Progenitor cell of endocrine pancreas (in vitro differentiated cells): Measurements from ENCODE around the gene TRHDE. TPM values are rescaled to one million over a fixed set of nuclear protein-coding genes. Genes with fewer than 3 reads are reported as not detected.

ENCODE experiments used
- DNase-seq: peaks from one replicate; pipeline ENCODE4 v3.0.0; 2021; ENCODE audit warnings: low spot score; ENCODE audit not compliant: unreplicated experiment
- H3K27ac Mint-ChIP-seq: 2 replicates; pipeline ENCODE4 v1.8.0; 2021; ENCODE audit warnings: mild to moderate bottlenecking, moderate library complexity, mixed read lengths
- H3K27me3 Mint-ChIP-seq: 2 replicates; pipeline ENCODE4 v1.8.0; 2021; ENCODE audit warnings: mixed read lengths
- H3K36me3 Mint-ChIP-seq: 2 replicates; pipeline ENCODE4 v1.8.0; 2022; ENCODE audit warnings: mixed read lengths; ENCODE audit not compliant: insufficient read depth
- H3K4me1 Mint-ChIP-seq: 2 replicates; pipeline ENCODE4 v1.8.0; 2021; ENCODE audit warnings: low read depth, mixed read lengths
- H3K4me3 Mint-ChIP-seq: 2 replicates; pipeline ENCODE4 v1.8.0; 2021; ENCODE audit warnings: low read depth, mild to moderate bottlenecking, moderate library complexity, mixed read lengths
- H3K9me3 Mint-ChIP-seq: 2 replicates; pipeline ENCODE4 v1.8.0; 2021; ENCODE audit warnings: low read depth, mixed read lengths
- CTCF ChIP-seq: fragments of 200-600 bp; sonication (generic); IDR thresholded peaks from one replicate; pipeline ENCODE4 v1.5.0; 2021; ENCODE audit warnings: antibody characterized with exemption, mild to moderate bottlenecking; ENCODE audit not compliant: unreplicated experiment
- total RNA-seq: library from RNA; stranded (reverse); gene quantifications from 2 replicates; pipeline ENCODE4 v1.2.1, GENCODE V29; 2021

Gene TRHDE
- total RNA-seq, 1 donor from 2014 or later = 2.7 TPM

GRCh38 chr12:72485017-72485701 is 213.0 kb downstream of the TRHDE start:
- TF ChIP-seq CTCF = no peak
- H3K4me3 Mint-ChIP-seq = no peak overlapping the region
- H3K27me3 Mint-ChIP-seq = no peaks in the 10 kb centered on the region
- DNase-seq = no peak
- no peak overlapping the region for H3K27ac Mint-ChIP-seq
- H3K9me3 Mint-ChIP-seq = peaks cover 19% of the 10 kb centered on the region
- peaks cover 2% of the 10 kb centered on the region for H3K36me3 Mint-ChIP-seq
- no peaks in the 10 kb centered on the region for H3K4me1 Mint-ChIP-seq

- peaks cover 2% of the 10 kb centered on the region for H3K36me3 Mint-ChIP-seq
- no peak overlapping the region for H3K27ac Mint-ChIP-seq
- H3K27me3 Mint-ChIP-seq = no peaks in the 10 kb centered on the region
- no peak for DNase-seq
- no peaks in the 10 kb centered on the region for H3K4me1 Mint-ChIP-seq
- peaks cover 19% of the 10 kb centered on the region for H3K9me3 Mint-ChIP-seq
- no peak for TF ChIP-seq CTCF
- H3K4me3 Mint-ChIP-seq = no peak overlapping the region
These were observed 219.3 kb downstream of the TRHDE start for GRCh38 chr12:72491426-72491825.

- DNase-seq = no peak
- Mint-ChIP-seq H3K36me3 (no peaks in the 10 kb centered on the region), H3K4me1 (no peaks in the 10 kb centered on the region), H3K27me3 (no peaks in the 10 kb centered on the region), H3K9me3 (peaks cover 3% of the 10 kb centered on the region), H3K4me3 (no peak overlapping the region), H3K27ac (no peak overlapping the region)
- TF ChIP-seq CTCF = no peak
These were observed 221.2 kb downstream of the TRHDE start for GRCh38 chr12:72493407-72493806.

GRCh38 chr12:72498354-72498753 is 226.2 kb downstream of the TRHDE start:
- Mint-ChIP-seq H3K36me3 (no peaks in the 10 kb centered on the region), H3K4me1 (peaks cover 2% of the 10 kb centered on the region), H3K27me3 (no peaks in the 10 kb centered on the region), H3K9me3 (peaks cover 3% of the 10 kb centered on the region), H3K27ac (no peak overlapping the region), H3K4me3 (no peak overlapping the region)
- no peak for TF ChIP-seq CTCF
- no peak for DNase-seq

- no peak for DNase-seq
- Mint-ChIP-seq H3K27me3 (no peaks in the 10 kb centered on the region), H3K9me3 (peaks cover 3% of the 10 kb centered on the region), H3K4me1 (peaks cover 2% of the 10 kb centered on the region), H3K36me3 (no peaks in the 10 kb centered on the region), H3K27ac (no peak overlapping the region), H3K4me3 (no peak overlapping the region)
- no peak for TF ChIP-seq CTCF
These were observed 227.1 kb downstream of the TRHDE start for GRCh38 chr12:72499244-72499643.
